Mesendoderm (in vitro differentiated cells): ENCODE data around the gene SNX24.
A peak's percentile ranks its signal among the peaks of the same experiment; 100 is the strongest.

ENCODE experiments used
- DNase-seq: peaks from one replicate; pipeline ENCODE4 v3.0.0; 2013
- H2AK5ac ChIP-seq: 2 replicates; pipeline ENCODE4 v1.6.1; 2013; ENCODE audit warnings: low read length, inconsistent platforms
- H2BK120ac ChIP-seq: 2 replicates; pipeline ENCODE4 v1.6.1; 2013; ENCODE audit warnings: low read depth, mild to moderate bottlenecking, low read length, moderate library complexity, mixed read lengths
- H2BK15ac ChIP-seq: replicated peaks from 2 replicates; pipeline ENCODE4 v1.6.1; 2013; ENCODE audit warnings: low read depth, mild to moderate bottlenecking, moderate library complexity
- H2BK5ac ChIP-seq: 2 replicates; pipeline ENCODE4 v1.6.1; 2013; ENCODE audit warnings: low read length, inconsistent platforms
- H3K18ac ChIP-seq: 2 replicates; pipeline ENCODE4 v1.6.1; 2013; ENCODE audit warnings: mild to moderate bottlenecking, low read length, mixed read lengths
- H3K23ac ChIP-seq: one replicate; pipeline ENCODE4 v1.6.1; 2013; ENCODE audit warnings: low read length
- H3K27ac ChIP-seq: 2 replicates; pipeline ENCODE4 v1.5.1; 2013; ENCODE audit warnings: low read depth, mild to moderate bottlenecking, inconsistent platforms, low read length, moderate library complexity
- H3K27me3 ChIP-seq: 2 replicates; pipeline ENCODE4 v1.6.1; 2013; ENCODE audit warnings: low read length, control low read depth, mild to moderate bottlenecking, inconsistent platforms; ENCODE audit not compliant: insufficient read depth, poor library complexity
- H3K36me3 ChIP-seq: 2 replicates; pipeline ENCODE4 v1.6.1; 2013; ENCODE audit warnings: low read length, inconsistent platforms; ENCODE audit not compliant: control insufficient read depth, insufficient read depth
- H3K4ac ChIP-seq: one replicate; pipeline ENCODE4 v1.6.1; 2013; ENCODE audit warnings: low read depth, mild to moderate bottlenecking, low read length, moderate library complexity
- H3K4me1 ChIP-seq: 2 replicates; pipeline ENCODE4 v1.6.1; 2013; ENCODE audit warnings: low read depth, low read length, inconsistent platforms; ENCODE audit not compliant: control insufficient read depth
- H3K4me2 ChIP-seq: 2 replicates; pipeline ENCODE4 v1.6.1; 2013; ENCODE audit warnings: low read length
- H3K4me3 ChIP-seq: 2 replicates; pipeline ENCODE4 v1.5.1; 2013; ENCODE audit warnings: mild to moderate bottlenecking, low read length
- H3K56ac ChIP-seq: one replicate; pipeline ENCODE4 v1.6.1; 2013; ENCODE audit warnings: low read length
- H3K79me1 ChIP-seq: 2 replicates; pipeline ENCODE4 v1.6.1; 2013; ENCODE audit warnings: low read length, inconsistent platforms
- H3K79me2 ChIP-seq: 2 replicates; pipeline ENCODE4 v1.6.1; 2013; ENCODE audit warnings: mild to moderate bottlenecking, low read length; ENCODE audit not compliant: control insufficient read depth, insufficient read depth
- H3K9ac ChIP-seq: 2 replicates; pipeline ENCODE4 v1.6.1; 2013; ENCODE audit warnings: low read length, inconsistent platforms
- H4K5ac ChIP-seq: one replicate; pipeline ENCODE4 v1.6.1; 2013; ENCODE audit warnings: low read length
- H4K8ac ChIP-seq: one replicate; pipeline ENCODE4 v1.6.1; 2013; ENCODE audit warnings: low read depth, mild to moderate bottlenecking, control low read depth, low read length, moderate library complexity
- whole genome bisulfite sequencing: extraction: QIAGEN DNeasy Blood & Tissue Kit; methylation state at CpG from one replicate; pipeline ENCODE4 v1.1.7; 2013; ENCODE audit warnings: low lambda C conversion rate, missing lambda C conversion rate; ENCODE audit not compliant: insufficient coverage; ENCODE audit errors: extremely low coverage; 5-methylcytosine and 5-hydroxymethylcytosine counted together

The SNX24 gene

GRCh38 chr5:123033157-123033671 is 187.8 kb downstream of the SNX24 start:
- Histone ChIP-seq H3K27ac (no peak overlapping the region), H3K4ac (no peak overlapping the region), H3K4me3 (no peak overlapping the region), H3K9ac (no peak overlapping the region), H4K5ac (no peak overlapping the region), H2BK15ac (no peak overlapping the region), H3K56ac (no peak overlapping the region), H2BK120ac (no peak overlapping the region), H4K8ac (no peak overlapping the region), H3K36me3 (no peaks in the 10 kb centered on the region), H3K18ac (no peak overlapping the region), H3K4me1 (no peaks in the 10 kb centered on the region), H2BK5ac (no peak overlapping the region), H3K27me3 (no peaks in the 10 kb centered on the region), H3K79me2 (no peaks in the 10 kb centered on the region), H3K23ac (no peak overlapping the region), H2AK5ac (no peak overlapping the region), H3K79me1 (no peaks in the 10 kb centered on the region), H3K4me2 (no peak overlapping the region)
- no peak for DNase-seq
- WGBS, result no CpG with 5 or more reads among the region's 6 CpGs

- H3K79me1 ChIP-seq, result no peaks in the 10 kb centered on the region
- no peak overlapping the region for H2BK15ac ChIP-seq
- no peak overlapping the region for H3K23ac ChIP-seq
- H3K56ac ChIP-seq, result no peak overlapping the region
- peak; percentile 83 for DNase-seq
- H4K5ac ChIP-seq, result no peak overlapping the region
- no peak overlapping the region for H3K27ac ChIP-seq
- H3K18ac ChIP-seq, result no peak overlapping the region
- H3K36me3 ChIP-seq, result no peaks in the 10 kb centered on the region
- no peak overlapping the region for H3K4me3 ChIP-seq
- no peak overlapping the region for H4K8ac ChIP-seq
- peak overlapping the region; percentile 57 for H3K4me2 ChIP-seq
- H3K4ac ChIP-seq, result no peak overlapping the region
- no peaks in the 10 kb centered on the region for H3K4me1 ChIP-seq
- no peaks in the 10 kb centered on the region for H3K27me3 ChIP-seq
- H3K79me2 ChIP-seq, result no peaks in the 10 kb centered on the region
- H2BK120ac ChIP-seq, result no peak overlapping the region
- no CpG with 5 or more reads among the region's 27 CpGs for WGBS
- no peak overlapping the region for H3K9ac ChIP-seq
- no peak overlapping the region for H2AK5ac ChIP-seq
- H2BK5ac ChIP-seq, result no peak overlapping the region
These were observed 190.0 kb downstream of the SNX24 start for GRCh38 chr5:123035360-123035917.

- no peaks in the 10 kb centered on the region for H3K79me2 ChIP-seq
- peak overlapping the region; percentile 84 for H3K9ac ChIP-seq
- H2AK5ac ChIP-seq, result no peak overlapping the region
- H3K79me1 ChIP-seq, result no peaks in the 10 kb centered on the region
- H4K5ac ChIP-seq, result no peak overlapping the region
- no peak overlapping the region for H3K4ac ChIP-seq
- H3K4me2 ChIP-seq, result peak overlapping the region; percentile 68
- no peak overlapping the region for H2BK15ac ChIP-seq
- no peaks in the 10 kb centered on the region for H3K4me1 ChIP-seq
- H3K27ac ChIP-seq, result peak overlapping the region; percentile 61
- H3K23ac ChIP-seq, result no peak overlapping the region
- no peaks in the 10 kb centered on the region for H3K27me3 ChIP-seq
- no peak overlapping the region for H2BK120ac ChIP-seq
- H3K18ac ChIP-seq, result peak overlapping the region; percentile 25
- H2BK5ac ChIP-seq, result no peak overlapping the region
- no peaks in the 10 kb centered on the region for H3K36me3 ChIP-seq
- peak overlapping the region; percentile 58 for H4K8ac ChIP-seq
- DNase-seq, result peak; percentile 74
- H3K4me3 ChIP-seq, result peak overlapping the region; percentile 76
- WGBS, result no CpG with 5 or more reads among the region's 40 CpGs
- peak overlapping the region; percentile 94 for H3K56ac ChIP-seq
These were observed 190.5 kb downstream of the SNX24 start for GRCh38 chr5:123035918-123036390.

GRCh38 chr5:123036391-123037103 is 191.1 kb downstream of the SNX24 start, which contains the start of gene PPIC:
PPIC (minus strand) TSS chr5:123036725; CDS start chr5:123036625, 100 bp downstream.
- H2BK5ac ChIP-seq, result no peak within 1 kb of the TSS
- no peaks in the 10 kb centered on the region for H3K4me1 ChIP-seq
- H4K5ac ChIP-seq, result no peak within 1 kb of the TSS
- H3K56ac ChIP-seq, result peak within 1 kb of the TSS; percentile 94
- no peak within 1 kb of the TSS for H2BK15ac ChIP-seq
- no peak within 1 kb of the TSS for H2AK5ac ChIP-seq
- DNase-seq, result peak; percentile 86
- H3K4me3 ChIP-seq, result peak within 1 kb of the TSS; percentile 76
- H3K23ac ChIP-seq, result no peak within 1 kb of the TSS
- H3K36me3 ChIP-seq, result no peaks in the 10 kb centered on the region
- no peak within 1 kb of the TSS for H3K4ac ChIP-seq
- H3K4me2 ChIP-seq, result peak within 1 kb of the TSS; percentile 87
- peak within 1 kb of the TSS; percentile 63 for H3K18ac ChIP-seq
- no peaks in the 10 kb centered on the region for H3K79me1 ChIP-seq
- H3K9ac ChIP-seq, result peak within 1 kb of the TSS; percentile 84
- no peaks in the 10 kb centered on the region for H3K79me2 ChIP-seq
- H4K8ac ChIP-seq, result peak within 1 kb of the TSS; percentile 76
- no peak within 1 kb of the TSS for H2BK120ac ChIP-seq
- no CpG with 5 or more reads among the region's 84 CpGs for WGBS
- peak within 1 kb of the TSS; percentile 61 for H3K27ac ChIP-seq
- H3K27me3 ChIP-seq, result no peaks in the 10 kb centered on the region

GRCh38 chr5:123037104-123037418 is 191.6 kb downstream of the SNX24 start:
- Histone ChIP-seq H3K27me3 (no peaks in the 10 kb centered on the region), H3K18ac (peak overlapping the region; percentile 63), H2BK120ac (no peak overlapping the region), H3K27ac (peak overlapping the region; percentile 61), H3K9ac (peak overlapping the region; percentile 84), H3K4me1 (no peaks in the 10 kb centered on the region), H3K79me2 (no peaks in the 10 kb centered on the region), H2BK15ac (no peak overlapping the region), H3K79me1 (no peaks in the 10 kb centered on the region), H3K4me2 (peak overlapping the region; percentile 87), H3K4ac (no peak overlapping the region), H2BK5ac (no peak overlapping the region), H3K23ac (no peak overlapping the region), H4K5ac (no peak overlapping the region), H2AK5ac (no peak overlapping the region), H3K4me3 (peak overlapping the region; percentile 76), H3K56ac (peak overlapping the region; percentile 94), H4K8ac (no peak overlapping the region), H3K36me3 (no peaks in the 10 kb centered on the region)
- no peak for DNase-seq
- WGBS, result no CpG with 5 or more reads among the region's 11 CpGs
